Measurements from ENCODE around the gene SOX18. TPM values are rescaled to one million over a fixed set of nuclear protein-coding genes. Genes with fewer than 3 reads are reported as not detected.
A peak's percentile ranks its signal among the peaks of the same experiment; 100 is the strongest.
"Not testable (repeated sequence)": the region's sequence is repeated elsewhere in the genome, so short reads cannot be mapped to it uniquely, and the experiment has no call there.

Gene SOX18
- total RNA-seq, 1 donor from 2014 or later, result 27.2 TPM

- DNase-seq (ENCODE audit: low read depth in 2 of 2), result no peak
Observed at GRCh38 chr20:64024141-64024990, 25.1 kb downstream of the SOX18 start.

- no peak for DNase-seq (ENCODE audit: low read depth in 2 of 2)
Observed at GRCh38 chr20:64023361-64024140, 25.9 kb downstream of the SOX18 start.

- no peak for DNase-seq (ENCODE audit: low read depth in 2 of 2)
Observed at GRCh38 chr20:64022671-64023360, 26.6 kb downstream of the SOX18 start.

GRCh38 chr20:64021124-64021975 is 28.1 kb downstream of the SOX18 start:
- DNase-seq (ENCODE audit: low read depth in 2 of 2), result no peak

GRCh38 chr20:64015635-64016034 is 33.8 kb downstream of the SOX18 start:
- no peak for DNase-seq (ENCODE audit: low read depth in 2 of 2)

- not testable (repeated sequence) for DNase-seq (ENCODE audit: low read depth in 2 of 2)
Observed at GRCh38 chr20:64012385-64013154, 36.9 kb downstream of the SOX18 start.

GRCh38 chr20:64011366-64011779 is 38.1 kb downstream of the SOX18 start:
- DNase-seq (ENCODE audit: low read depth in 2 of 2), result no peak

GRCh38 chr20:64010711-64011237 is 38.7 kb downstream of the SOX18 start:
- no peak for DNase-seq (ENCODE audit: low read depth in 2 of 2)

- peak in 1 of 2 donors; percentile 26 for DNase-seq (ENCODE audit: low read depth in 2 of 2)
Observed at GRCh38 chr20:64009811-64010387, 39.5 kb downstream of the SOX18 start.

GRCh38 chr20:64006902-64007301 is 42.5 kb downstream of the SOX18 start:
- DNase-seq (ENCODE audit: low read depth in 2 of 2), result no peak

- DNase-seq (ENCODE audit: low read depth in 2 of 2), result no peak
Observed at GRCh38 chr20:64006490-64006889, 42.9 kb downstream of the SOX18 start.

- no peak for DNase-seq (ENCODE audit: low read depth in 2 of 2)
Observed at GRCh38 chr20:64005394-64005793, 44.0 kb downstream of the SOX18 start.

GRCh38 chr20:64003960-64004725 is 45.3 kb downstream of the SOX18 start:
- no peak for DNase-seq (ENCODE audit: low read depth in 2 of 2)

- DNase-seq (ENCODE audit: low read depth in 2 of 2), result no peak
Observed at GRCh38 chr20:64001607-64002011, 47.8 kb downstream of the SOX18 start.

- DNase-seq (ENCODE audit: low read depth in 2 of 2), result no peak
Observed at GRCh38 chr20:64000906-64001305, 48.5 kb downstream of the SOX18 start.

All from dermis microvascular lymphatic vessel endothelial cell (primary cell).